Kidney epithelial cell (primary cell): ENCODE results near the gene MED12. TPM values are rescaled to one million over a fixed set of nuclear protein-coding genes. Genes with fewer than 3 reads are reported as not detected.

Experiments
- DNase-seq: peaks from one replicate; pipeline ENCODE4 v3.0.0-alpha.2; 2010; ENCODE audit warnings: low read depth
- H3K27me3 ChIP-seq: 2 replicates; pipeline ENCODE4 v1.6.0; 2011; ENCODE audit warnings: low read length; ENCODE audit not compliant: control insufficient read depth, insufficient read depth
- H3K36me3 ChIP-seq: 2 replicates; pipeline ENCODE4 v1.5.1; 2011; ENCODE audit warnings: low read length; ENCODE audit not compliant: control insufficient read depth, insufficient read depth
- H3K4me3 ChIP-seq: 2 replicates; pipeline ENCODE4 v1.5.1; 2011; ENCODE audit warnings: low read depth, mild to moderate bottlenecking, control low read depth, low read length
- CTCF ChIP-seq: IDR thresholded peaks from 2 replicates; pipeline ENCODE4 v1.5.1; 2011; ENCODE audit warnings: mild to moderate bottlenecking, moderate library complexity, low read length, control low read depth, inconsistent platforms; ENCODE audit not compliant: insufficient read depth, poor library complexity, severe bottlenecking
- total RNA-seq: library from RNA; depleted of rRNA; stranded (reverse); fragments of >200 nt; gene quantifications from 2 replicates; pipeline ENCODE4 v1.2.3, GENCODE V29; 2015

The MED12 gene
- total RNA-seq, 1 donor from 2014 or later, result 20.3 TPM

GRCh38 chrX:71168134-71168533, 49.7 kb downstream of the MED12 start:
- Histone ChIP-seq H3K27me3 (no peaks in the 10 kb centered on the region), H3K4me3 (no peak overlapping the region), H3K36me3 (no peaks in the 10 kb centered on the region)
- no peak for DNase-seq
- no peak for TF ChIP-seq CTCF

GRCh38 chrX:71169586-71169985, 51.2 kb downstream of the MED12 start:
- TF ChIP-seq CTCF, result no peak
- no peak overlapping the region for H3K4me3 ChIP-seq

GRCh38 chrX:71170660-71171059, 52.3 kb downstream of the MED12 start:
- no peak for TF ChIP-seq CTCF
- Histone ChIP-seq H3K27me3 (no peaks in the 10 kb centered on the region), H3K4me3 (no peak overlapping the region), H3K36me3 (no peaks in the 10 kb centered on the region)
- no peak for DNase-seq

More at GRCh38 chrX:71169586-71169985, 51.2 kb downstream of the MED12 start:
- no peaks in the 10 kb centered on the region for H3K27me3 ChIP-seq
- no peaks in the 10 kb centered on the region for H3K36me3 ChIP-seq
- DNase-seq, result no peak

GRCh38 chrX:71171110-71171801, 52.9 kb downstream of the MED12 start:
- no peak for TF ChIP-seq CTCF
- DNase-seq, result no peak
- no peaks in the 10 kb centered on the region for H3K27me3 ChIP-seq
- no peaks in the 10 kb centered on the region for H3K36me3 ChIP-seq
- no peak overlapping the region for H3K4me3 ChIP-seq

GRCh38 chrX:71173440-71173839, 55.0 kb downstream of the MED12 start:
- DNase-seq, result no peak
- Histone ChIP-seq H3K4me3 (no peak overlapping the region), H3K36me3 (no peaks in the 10 kb centered on the region), H3K27me3 (no peaks in the 10 kb centered on the region)
- no peak for TF ChIP-seq CTCF

GRCh38 chrX:71174795-71175194, 56.4 kb downstream of the MED12 start:
- no peaks in the 10 kb centered on the region for H3K36me3 ChIP-seq
- TF ChIP-seq CTCF, result no peak
- no peak for DNase-seq
- no peak overlapping the region for H3K4me3 ChIP-seq
- H3K27me3 ChIP-seq, result no peaks in the 10 kb centered on the region
